GM23338 (cell line): ENCODE data around the gene NTF3. TPM values are rescaled to one million over a fixed set of nuclear protein-coding genes. Genes with fewer than 3 reads are reported as not detected.

Experiments used
- ATAC-seq: fragments of 200-7000 bp; cut with Tn5 transposase; 3 replicates; pipeline ENCODE4 v1.9.1; 2020
- DNase-seq: peaks from one replicate; pipeline ENCODE4 v3.0.0-alpha.2; 2015; ENCODE audit warnings: low spot score
- H2AFZ ChIP-seq: fragments of 200-600 bp; sonication (generic); 2 replicates; pipeline ENCODE4 v1.8.0; 2016; ENCODE audit warnings: antibody characterized with exemption, mild to moderate bottlenecking, moderate library complexity
- H3F3A ChIP-seq: fragments of 200-600 bp; sonication (generic); replicated peaks from 2 replicates; pipeline ENCODE4 v1.8.0; 2017; ENCODE audit warnings: antibody characterized with exemption, mixed run types, low read depth
- H3K27ac ChIP-seq: fragments of 200-600 bp; sonication (generic); 2 replicates; pipeline ENCODE4 v1.6.1; 2016; ENCODE audit warnings: low read depth
- H3K27me3 ChIP-seq: fragments of 200-600 bp; sonication (generic); 2 replicates; pipeline ENCODE4 v1.8.0; 2016; ENCODE audit warnings: mild to moderate bottlenecking, mixed run types, moderate library complexity; ENCODE audit not compliant: insufficient read depth
- H3K36me3 ChIP-seq: fragments of 200-600 bp; sonication (generic); 2 replicates; pipeline ENCODE4 v1.8.0; 2016; ENCODE audit warnings: mild to moderate bottlenecking; ENCODE audit not compliant: insufficient read depth
- H3K4me1 ChIP-seq: fragments of 200-600 bp; sonication (generic); 2 replicates; pipeline ENCODE4 v1.8.0; 2016; ENCODE audit warnings: mild to moderate bottlenecking, moderate library complexity; ENCODE audit not compliant: insufficient read depth
- H3K4me2 ChIP-seq: fragments of 200-600 bp; sonication (generic); 2 replicates; pipeline ENCODE4 v1.7.1; 2017; ENCODE audit warnings: mixed run types
- H3K4me3 ChIP-seq: fragments of 200-600 bp; sonication (generic); 2 replicates; pipeline ENCODE4 v1.6.1; 2016; ENCODE audit warnings: mixed run types
- H3K79me2 ChIP-seq: fragments of 200-600 bp; sonication (generic); replicated peaks from 2 replicates; pipeline ENCODE4 v1.8.0; 2017; ENCODE audit warnings: mild to moderate bottlenecking; ENCODE audit not compliant: insufficient read depth
- H3K9me2 ChIP-seq: fragments of 200-600 bp; sonication (generic); 2 replicates; pipeline ENCODE4 v1.8.0; 2017; ENCODE audit not compliant: insufficient read depth
- H4K20me1 ChIP-seq: fragments of 200-600 bp; sonication (generic); replicated peaks from 2 replicates; pipeline ENCODE4 v1.8.0; 2017; ENCODE audit warnings: mild to moderate bottlenecking; ENCODE audit not compliant: insufficient read depth
- H3K27ac Mint-ChIP-seq: 2 replicates; pipeline ENCODE4 v1.8.0; 2020; ENCODE audit warnings: inconsistent platforms, mild to moderate bottlenecking, moderate library complexity, mixed read lengths
- H3K27me3 Mint-ChIP-seq: 3 replicates; pipeline ENCODE4 v1.8.0; 2022; ENCODE audit warnings: low read depth, mild to moderate bottlenecking, moderate library complexity, mixed read lengths, inconsistent platforms; ENCODE audit not compliant: insufficient read depth, poor library complexity
- H3K36me3 Mint-ChIP-seq: 3 replicates; pipeline ENCODE4 v1.8.0; 2021; ENCODE audit warnings: low read depth, mild to moderate bottlenecking, inconsistent platforms, moderate library complexity, mixed read lengths
- H3K4me1 Mint-ChIP-seq: 3 replicates; pipeline ENCODE4 v1.8.0; 2020; ENCODE audit warnings: mild to moderate bottlenecking, inconsistent platforms, mixed read lengths
- H3K4me3 Mint-ChIP-seq: 3 replicates; pipeline ENCODE4 v1.8.0; 2021; ENCODE audit warnings: moderate library complexity, mild to moderate bottlenecking, inconsistent platforms, mixed read lengths
- H3K9me3 Mint-ChIP-seq: 3 replicates; pipeline ENCODE4 v1.8.0; 2020; ENCODE audit warnings: moderate library complexity, mild to moderate bottlenecking, inconsistent platforms, mixed read lengths
- CREB1 ChIP-seq: fragments of 250-450 bp; sonication (Bioruptor Pico); IDR thresholded peaks from 2 replicates; pipeline ENCODE4 v1.5.0; 2020; ENCODE audit warnings: low read depth, mild to moderate bottlenecking, moderate library complexity
- CTCF ChIP-seq, 2 experiments: fragments of 200-600 bp in 1 of 2; sonication (generic) in 1 of 2; conservative IDR thresholded peaks; 2 replicates each; pipeline versions ENCODE4 v1.5.1 to v1.6.1; 2016 to 2017; ENCODE audit warnings: antibody characterized with exemption in 2 of 2, low read depth in 2 of 2, mild to moderate bottlenecking in 2 of 2, moderate library complexity in 1 of 2
- ETS1 ChIP-seq: IDR thresholded peaks from 2 replicates; pipeline ENCODE4 v1.6.1; 2016; ENCODE audit warnings: antibody characterized with exemption
- EZH2 ChIP-seq: fragments of 200-600 bp; sonication (generic); IDR thresholded peaks from one replicate; pipeline ENCODE4 v1.8.0; 2017; ENCODE audit warnings: antibody characterized with exemption, mild to moderate bottlenecking, low read depth; ENCODE audit not compliant: unreplicated experiment
- EZH2phosphoT487 ChIP-seq: fragments of 200-600 bp; sonication (generic); IDR thresholded peaks from one replicate; pipeline ENCODE4 v1.8.1; 2018; ENCODE audit warnings: antibody characterized with exemption; ENCODE audit not compliant: unreplicated experiment
- JUNB ChIP-seq: IDR thresholded peaks from one replicate; pipeline ENCODE4 v1.6.1; 2016; ENCODE audit warnings: antibody characterized with exemption; ENCODE audit not compliant: unreplicated experiment
- NANOG ChIP-seq: IDR thresholded peaks from 2 replicates; pipeline ENCODE4 v1.6.1; 2016; ENCODE audit warnings: antibody characterized with exemption, borderline replicate concordance
- POLR2AphosphoS5 ChIP-seq: IDR thresholded peaks from 2 replicates; pipeline ENCODE4 v1.6.1; 2016; ENCODE audit warnings: antibody characterized with exemption, low read depth
- REST ChIP-seq: IDR thresholded peaks from one replicate; pipeline ENCODE4 v1.6.1; 2018; ENCODE audit warnings: antibody characterized with exemption; ENCODE audit not compliant: unreplicated experiment
- STAT1 ChIP-seq: IDR thresholded peaks from one replicate; pipeline ENCODE4 v1.6.1; 2016; ENCODE audit warnings: antibody characterized with exemption; ENCODE audit not compliant: unreplicated experiment
- ZNF114 ChIP-seq: fragments of 250-450 bp; sonication (Bioruptor Pico); IDR thresholded peaks from 2 replicates; pipeline ENCODE4 v1.5.0; 2020; ENCODE audit warnings: mild to moderate bottlenecking, moderate library complexity
- ZNF331 ChIP-seq: fragments of 250-450 bp; sonication (Bioruptor Pico); IDR thresholded peaks from 2 replicates; pipeline ENCODE4 v1.5.0; 2020; ENCODE audit warnings: low read depth, mild to moderate bottlenecking, moderate library complexity
- polyA plus RNA-seq: library from polyadenylated mRNA; unstranded; fragments of >200 nt; fragmentation: Nextera tagmentation; extraction: Ambion mirVana; gene quantifications from 2 replicates; pipeline ENCODE4 v1.2.1, GENCODE V29; 2016
- total RNA-seq: library from RNA; depleted of rRNA; stranded (reverse); fragments of >200 nt; shearing (Covaris generic); gene quantifications from 2 replicates; pipeline ENCODE4 v1.2.3, GENCODE V29; 2014
- TF ChIP-seq, protein P1 (sequence below): fragments of 250-450 bp; sonication (Bioruptor Pico); IDR thresholded peaks from 2 replicates; pipeline ENCODE4 v1.5.0; 2020; ENCODE audit warnings: mild to moderate bottlenecking, moderate library complexity

NTF3 gene
- total and polyA plus RNA-seq, 2 experiments from 2014 or later, result 1.2 TPM; not detected in 1

DNA sequence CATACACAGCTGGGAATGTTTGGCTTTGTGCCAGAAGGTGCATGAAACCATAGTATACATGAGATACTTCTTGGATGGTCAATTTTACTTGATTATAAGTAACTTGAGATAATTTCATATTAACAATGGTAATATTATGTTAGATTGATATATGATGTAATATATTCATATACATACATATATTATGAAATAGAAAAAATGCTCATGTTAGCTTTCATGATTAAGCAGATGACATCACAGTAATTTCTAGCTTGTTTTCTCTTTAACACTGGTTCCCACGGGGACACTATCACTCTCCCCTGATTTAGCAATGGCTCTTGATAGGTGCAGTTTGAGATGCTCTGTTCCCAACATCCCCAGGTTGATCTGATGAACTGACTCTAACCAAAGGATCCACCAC, 35.4 kb upstream of the NTF3 start:
- Histone ChIP-seq H2AFZ (no peak overlapping the region), H3K4me2 (no peak overlapping the region), H3K36me3 (no peaks in the 10 kb centered on the region), H3F3A (no peaks in the 10 kb centered on the region), H3K9me2 (peaks cover 3% of the 10 kb centered on the region; the same call in 1 of the 2 replicates), H3K27ac (no peak overlapping the region), H3K4me1 (no peaks in the 10 kb centered on the region), H3K4me3 (no peak overlapping the region), H4K20me1 (no peaks in the 10 kb centered on the region; the same call in 1 of the 2 replicates), H3K79me2 (no peaks in the 10 kb centered on the region), H3K27me3 (no peaks in the 10 kb centered on the region)
- peaks cover 6% of the 10 kb centered on the region; the same call in 2 of the 3 replicates for H3K4me1 Mint-ChIP-seq
- no peaks in the 10 kb centered on the region for H3K9me3 Mint-ChIP-seq
- H3K27ac Mint-ChIP-seq, result no peak overlapping the region
- H3K27me3 Mint-ChIP-seq, result peaks cover 7% of the 10 kb centered on the region
- H3K4me3 Mint-ChIP-seq, result no peak overlapping the region
- ATAC-seq (no peak), DNase-seq (no peak)
- TF ChIP-seq STAT1 (no peak), NANOG (no peak), ZNF114 (no peak), JUNB (no peak), CREB1 (CRISPR knock-in tag) (no peak), EZH2 (no peak), CTCF (conservative IDR thresholded peaks at IDR 0.05; ENCODE audit: low read depth in 2 of 2) (no peak), POLR2AphosphoS5 (no peak), ETS1 (no peak), EZH2phosphoT487 (no peak), REST (no peak), ZNF331 (CRISPR knock-in tag) (no peak)
- TF ChIP-seq, protein P1, sequence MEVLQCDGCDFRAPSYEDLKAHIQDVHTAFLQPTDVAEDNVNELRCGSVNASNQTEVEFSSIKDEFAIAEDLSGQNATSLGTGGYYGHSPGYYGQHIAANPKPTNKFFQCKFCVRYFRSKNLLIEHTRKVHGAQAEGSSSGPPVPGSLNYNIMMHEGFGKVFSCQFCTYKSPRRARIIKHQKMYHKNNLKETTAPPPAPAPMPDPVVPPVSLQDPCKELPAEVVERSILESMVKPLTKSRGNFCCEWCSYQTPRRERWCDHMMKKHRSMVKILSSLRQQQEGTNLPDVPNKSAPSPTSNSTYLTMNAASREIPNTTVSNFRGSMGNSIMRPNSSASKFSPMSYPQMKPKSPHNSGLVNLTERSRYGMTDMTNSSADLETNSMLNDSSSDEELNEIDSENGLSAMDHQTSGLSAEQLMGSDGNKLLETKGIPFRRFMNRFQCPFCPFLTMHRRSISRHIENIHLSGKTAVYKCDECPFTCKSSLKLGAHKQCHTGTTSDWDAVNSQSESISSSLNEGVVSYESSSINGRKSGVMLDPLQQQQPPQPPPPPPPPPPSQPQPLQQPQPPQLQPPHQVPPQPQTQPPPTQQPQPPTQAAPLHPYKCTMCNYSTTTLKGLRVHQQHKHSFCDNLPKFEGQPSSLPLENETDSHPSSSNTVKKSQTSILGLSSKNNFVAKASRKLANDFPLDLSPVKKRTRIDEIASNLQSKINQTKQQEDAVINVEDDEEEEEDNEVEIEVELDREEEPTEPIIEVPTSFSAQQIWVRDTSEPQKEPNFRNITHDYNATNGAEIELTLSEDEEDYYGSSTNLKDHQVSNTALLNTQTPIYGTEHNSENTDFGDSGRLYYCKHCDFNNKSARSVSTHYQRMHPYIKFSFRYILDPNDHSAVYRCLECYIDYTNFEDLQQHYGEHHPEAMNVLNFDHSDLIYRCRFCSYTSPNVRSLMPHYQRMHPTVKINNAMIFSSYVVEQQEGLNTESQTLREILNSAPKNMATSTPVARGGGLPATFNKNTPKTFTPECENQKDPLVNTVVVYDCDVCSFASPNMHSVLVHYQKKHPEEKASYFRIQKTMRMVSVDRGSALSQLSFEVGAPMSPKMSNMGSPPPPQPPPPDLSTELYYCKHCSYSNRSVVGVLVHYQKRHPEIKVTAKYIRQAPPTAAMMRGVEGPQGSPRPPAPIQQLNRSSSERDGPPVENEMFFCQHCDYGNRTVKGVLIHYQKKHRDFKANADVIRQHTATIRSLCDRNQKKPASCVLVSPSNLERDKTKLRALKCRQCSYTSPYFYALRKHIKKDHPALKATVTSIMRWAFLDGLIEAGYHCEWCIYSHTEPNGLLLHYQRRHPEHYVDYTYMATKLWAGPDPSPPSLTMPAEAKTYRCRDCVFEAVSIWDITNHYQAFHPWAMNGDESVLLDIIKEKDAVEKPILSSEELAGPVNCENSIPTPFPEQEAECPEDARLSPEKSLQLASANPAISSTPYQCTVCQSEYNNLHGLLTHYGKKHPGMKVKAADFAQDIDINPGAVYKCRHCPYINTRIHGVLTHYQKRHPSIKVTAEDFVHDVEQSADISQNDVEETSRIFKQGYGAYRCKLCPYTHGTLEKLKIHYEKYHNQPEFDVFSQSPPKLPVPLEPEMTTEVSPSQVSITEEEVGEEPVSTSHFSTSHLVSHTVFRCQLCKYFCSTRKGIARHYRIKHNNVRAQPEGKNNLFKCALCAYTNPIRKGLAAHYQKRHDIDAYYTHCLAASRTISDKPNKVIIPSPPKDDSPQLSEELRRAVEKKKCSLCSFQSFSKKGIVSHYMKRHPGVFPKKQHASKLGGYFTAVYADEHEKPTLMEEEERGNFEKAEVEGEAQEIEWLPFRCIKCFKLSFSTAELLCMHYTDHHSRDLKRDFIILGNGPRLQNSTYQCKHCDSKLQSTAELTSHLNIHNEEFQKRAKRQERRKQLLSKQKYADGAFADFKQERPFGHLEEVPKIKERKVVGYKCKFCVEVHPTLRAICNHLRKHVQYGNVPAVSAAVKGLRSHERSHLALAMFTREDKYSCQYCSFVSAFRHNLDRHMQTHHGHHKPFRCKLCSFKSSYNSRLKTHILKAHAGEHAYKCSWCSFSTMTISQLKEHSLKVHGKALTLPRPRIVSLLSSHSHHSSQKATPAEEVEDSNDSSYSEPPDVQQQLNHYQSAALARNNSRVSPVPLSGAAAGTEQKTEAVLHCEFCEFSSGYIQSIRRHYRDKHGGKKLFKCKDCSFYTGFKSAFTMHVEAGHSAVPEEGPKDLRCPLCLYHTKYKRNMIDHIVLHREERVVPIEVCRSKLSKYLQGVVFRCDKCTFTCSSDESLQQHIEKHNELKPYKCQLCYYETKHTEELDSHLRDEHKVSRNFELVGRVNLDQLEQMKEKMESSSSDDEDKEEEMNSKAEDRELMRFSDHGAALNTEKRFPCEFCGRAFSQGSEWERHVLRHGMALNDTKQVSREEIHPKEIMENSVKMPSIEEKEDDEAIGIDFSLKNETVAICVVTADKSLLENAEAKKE (CRISPR knock-in tag), result no peak
- H3K36me3 Mint-ChIP-seq, result no peaks in the 10 kb centered on the region
